Islet of Langerhans (tissue), 1 donor: ENCODE results near the gene PRR20A.
A peak's percentile ranks its signal among the peaks of the same experiment; 100 is the strongest.
"Not testable (repeated sequence)": the region's sequence is repeated elsewhere in the genome, so short reads cannot be mapped to it uniquely, and the experiment has no call there.

ENCODE experiments used
- FAIRE-seq: peaks from one replicate; lab custom pipeline; 2011; peaks lifted over from hg19 to GRCh38; lab: Jason Lieb, UNC

The PRR20A gene

GRCh38 chr13:57140235-57140968 is at the start of gene PRR20A:
Gene PRR20A, plus strand, starts transcription at chr13:57140918. Its CDS starts 387 bp downstream, at chr13:57141305.
- FAIRE-seq = not testable (repeated sequence)

- FAIRE-seq = no peak
These were observed 25.8 kb upstream of the PRR20A start for GRCh38 chr13:57114945-57115344.

- no peak for FAIRE-seq
These were observed 17.0 kb upstream of the PRR20A start for GRCh38 chr13:57123681-57124080.

- no peak for FAIRE-seq
These were observed 11.8 kb upstream of the PRR20A start for GRCh38 chr13:57128909-57129308.

- FAIRE-seq = no peak
These were observed 4.6 kb upstream of the PRR20A start for GRCh38 chr13:57136093-57136492.

- FAIRE-seq = no peak
These were observed 3.1 kb upstream of the PRR20A start for GRCh38 chr13:57137585-57137984.

- peak; percentile 53 for FAIRE-seq
These were observed 1.7 kb upstream of the PRR20A start for GRCh38 chr13:57138988-57139387.

- FAIRE-seq = not testable (repeated sequence)
These were observed 937 bp upstream of the PRR20A start for GRCh38 chr13:57139781-57140180.

- FAIRE-seq = not testable (repeated sequence)
These were observed 6.5 kb downstream of the PRR20A start, which contains the start of gene PRR20B for GRCh38 chr13:57147188-57147587. Gene PRR20B, plus strand, starts transcription at chr13:57147488. Its CDS starts 387 bp downstream, at chr13:57147875.

GRCh38 chr13:57148106-57148505 is 7.4 kb downstream of the PRR20A start:
- not testable (repeated sequence) for FAIRE-seq

GRCh38 chr13:57153761-57154160 is 13.0 kb downstream of the PRR20A start, which contains the start of gene PRR20C:
Gene PRR20C, plus strand, starts transcription at chr13:57154061. Its CDS starts 387 bp downstream, at chr13:57154448.
- not testable (repeated sequence) for FAIRE-seq

- FAIRE-seq = not testable (repeated sequence)
These were observed 19.6 kb downstream of the PRR20A start, which contains the start of gene PRR20D for GRCh38 chr13:57160332-57160731. Gene PRR20D, plus strand, starts transcription at chr13:57160632. Its CDS starts 387 bp downstream, at chr13:57161019.

- FAIRE-seq = not testable (repeated sequence)
These were observed 26.2 kb downstream of the PRR20A start, which contains the start of gene PRR20E for GRCh38 chr13:57166897-57167296. Gene PRR20E, plus strand, starts transcription at chr13:57167197. Its CDS starts 387 bp downstream, at chr13:57167584.

- FAIRE-seq = no peak
These were observed 50.9 kb downstream of the PRR20A start for GRCh38 chr13:57191667-57192066.
